ENCODE data around the gene LYRM4.

Gene LYRM4

GRCh38 chr6:5104667-5105066, 156.1 kb downstream of the LYRM4 start:
- H3K27me3 ChIP-seq (ENCODE audit: insufficient read depth, low read length), result no peaks in the 10 kb centered on the region

GRCh38 chr6:5103250-5103649, 157.5 kb downstream of the LYRM4 start:
- H3K27me3 ChIP-seq (ENCODE audit: insufficient read depth, low read length), result no peaks in the 10 kb centered on the region

More at GRCh38 chr6:5104667-5105066, 156.1 kb downstream of the LYRM4 start:
- no peaks in the 10 kb centered on the region for H3K4me1 ChIP-seq (ENCODE audit: insufficient read depth, low read length)
- no peak overlapping the region for H3K4me3 ChIP-seq (ENCODE audit: low read length)
- no peak overlapping the region for H2AFZ ChIP-seq (ENCODE audit: low read depth, low read length)
- H3K36me3 ChIP-seq (ENCODE audit: insufficient read depth, low read length), result no peaks in the 10 kb centered on the region
- no peaks in the 10 kb centered on the region for H3K9me3 ChIP-seq (ENCODE audit: low read length)

GRCh38 chr6:5102267-5102970, 158.3 kb downstream of the LYRM4 start:
- Histone ChIP-seq H3K27me3 (ENCODE audit: insufficient read depth, low read length) (no peaks in the 10 kb centered on the region), H3K9me3 (ENCODE audit: low read length) (no peaks in the 10 kb centered on the region), H3K4me1 (ENCODE audit: insufficient read depth, low read length) (no peaks in the 10 kb centered on the region), H3K4me3 (ENCODE audit: low read length) (no peak overlapping the region), H3K36me3 (ENCODE audit: insufficient read depth, low read length) (no peaks in the 10 kb centered on the region), H2AFZ (ENCODE audit: low read depth, low read length) (no peak overlapping the region)

More at GRCh38 chr6:5103250-5103649, 157.5 kb downstream of the LYRM4 start:
- Histone ChIP-seq H3K4me3 (ENCODE audit: low read length) (no peak overlapping the region), H3K36me3 (ENCODE audit: insufficient read depth, low read length) (no peaks in the 10 kb centered on the region), H3K9me3 (ENCODE audit: low read length) (no peaks in the 10 kb centered on the region), H3K4me1 (ENCODE audit: insufficient read depth, low read length) (no peaks in the 10 kb centered on the region), H2AFZ (ENCODE audit: low read depth, low read length) (no peak overlapping the region)

- Histone ChIP-seq H3K4me1 (ENCODE audit: insufficient read depth, low read length) (no peaks in the 10 kb centered on the region), H3K9me3 (ENCODE audit: low read length) (no peaks in the 10 kb centered on the region), H3K36me3 (ENCODE audit: insufficient read depth, low read length) (no peaks in the 10 kb centered on the region), H3K27me3 (ENCODE audit: insufficient read depth, low read length) (no peaks in the 10 kb centered on the region), H3K4me3 (ENCODE audit: low read length) (no peak overlapping the region), H2AFZ (ENCODE audit: low read depth, low read length) (no peak overlapping the region)
These were observed 159.9 kb downstream of the LYRM4 start for GRCh38 chr6:5100806-5101205.

- no peak overlapping the region for H2AFZ ChIP-seq (ENCODE audit: low read depth, low read length)
- H3K27me3 ChIP-seq (ENCODE audit: insufficient read depth, low read length), result no peaks in the 10 kb centered on the region
- no peak overlapping the region for H3K4me3 ChIP-seq (ENCODE audit: low read length)
- no peaks in the 10 kb centered on the region for H3K36me3 ChIP-seq (ENCODE audit: insufficient read depth, low read length)
- H3K9me3 ChIP-seq (ENCODE audit: low read length), result no peaks in the 10 kb centered on the region
- no peaks in the 10 kb centered on the region for H3K4me1 ChIP-seq (ENCODE audit: insufficient read depth, low read length)
These were observed 161.2 kb downstream of the LYRM4 start for GRCh38 chr6:5099537-5099936.

- Histone ChIP-seq H3K4me1 (ENCODE audit: insufficient read depth, low read length) (no peaks in the 10 kb centered on the region), H2AFZ (ENCODE audit: low read depth, low read length) (no peak overlapping the region), H3K4me3 (ENCODE audit: low read length) (no peak overlapping the region), H3K27me3 (ENCODE audit: insufficient read depth, low read length) (no peaks in the 10 kb centered on the region), H3K36me3 (ENCODE audit: insufficient read depth, low read length) (no peaks in the 10 kb centered on the region), H3K9me3 (ENCODE audit: low read length) (no peaks in the 10 kb centered on the region)
These were observed 162.1 kb downstream of the LYRM4 start for GRCh38 chr6:5098501-5099270.

GRCh38 chr6:5096482-5096881, 164.3 kb downstream of the LYRM4 start:
- Histone ChIP-seq H3K27me3 (ENCODE audit: insufficient read depth, low read length) (no peaks in the 10 kb centered on the region), H3K9me3 (ENCODE audit: low read length) (no peaks in the 10 kb centered on the region), H3K4me1 (ENCODE audit: insufficient read depth, low read length) (no peaks in the 10 kb centered on the region)

GRCh38 chr6:5095236-5095635, 165.5 kb downstream of the LYRM4 start:
- H3K4me3 ChIP-seq (ENCODE audit: low read length), result no peak overlapping the region
- no peak overlapping the region for H2AFZ ChIP-seq (ENCODE audit: low read depth, low read length)
- no peaks in the 10 kb centered on the region for H3K36me3 ChIP-seq (ENCODE audit: insufficient read depth, low read length)
- H3K9me3 ChIP-seq (ENCODE audit: low read length), result no peaks in the 10 kb centered on the region
- no peaks in the 10 kb centered on the region for H3K4me1 ChIP-seq (ENCODE audit: insufficient read depth, low read length)
- H3K27me3 ChIP-seq (ENCODE audit: insufficient read depth, low read length), result no peaks in the 10 kb centered on the region

More at GRCh38 chr6:5096482-5096881, 164.3 kb downstream of the LYRM4 start:
- Histone ChIP-seq H3K36me3 (ENCODE audit: insufficient read depth, low read length) (no peaks in the 10 kb centered on the region), H2AFZ (ENCODE audit: low read depth, low read length) (no peak overlapping the region), H3K4me3 (ENCODE audit: low read length) (no peak overlapping the region)

- Histone ChIP-seq H3K4me3 (ENCODE audit: low read length) (no peak overlapping the region), H3K4me1 (ENCODE audit: insufficient read depth, low read length) (no peaks in the 10 kb centered on the region), H2AFZ (ENCODE audit: low read depth, low read length) (no peak overlapping the region), H3K36me3 (ENCODE audit: insufficient read depth, low read length) (no peaks in the 10 kb centered on the region), H3K9me3 (ENCODE audit: low read length) (no peaks in the 10 kb centered on the region), H3K27me3 (ENCODE audit: insufficient read depth, low read length) (no peaks in the 10 kb centered on the region)
These were observed 166.4 kb downstream of the LYRM4 start for GRCh38 chr6:5094327-5094726.

GRCh38 chr6:5093231-5094015, 167.3 kb downstream of the LYRM4 start:
- Histone ChIP-seq H3K27me3 (ENCODE audit: insufficient read depth, low read length) (no peaks in the 10 kb centered on the region), H3K4me3 (ENCODE audit: low read length) (no peak overlapping the region), H2AFZ (ENCODE audit: low read depth, low read length) (no peak overlapping the region), H3K36me3 (ENCODE audit: insufficient read depth, low read length) (no peaks in the 10 kb centered on the region), H3K9me3 (ENCODE audit: low read length) (no peaks in the 10 kb centered on the region), H3K4me1 (ENCODE audit: insufficient read depth, low read length) (no peaks in the 10 kb centered on the region)

GRCh38 chr6:5091210-5092069, 169.3 kb downstream of the LYRM4 start:
- Histone ChIP-seq H3K9me3 (ENCODE audit: low read length) (no peaks in the 10 kb centered on the region), H2AFZ (ENCODE audit: low read depth, low read length) (no peak overlapping the region), H3K27me3 (ENCODE audit: insufficient read depth, low read length) (peaks cover 8% of the 10 kb centered on the region), H3K4me3 (ENCODE audit: low read length) (no peak overlapping the region), H3K36me3 (ENCODE audit: insufficient read depth, low read length) (no peaks in the 10 kb centered on the region), H3K4me1 (ENCODE audit: insufficient read depth, low read length) (no peaks in the 10 kb centered on the region)

GRCh38 chr6:5090603-5091002, 170.1 kb downstream of the LYRM4 start:
- no peak overlapping the region for H2AFZ ChIP-seq (ENCODE audit: low read depth, low read length)
- no peaks in the 10 kb centered on the region for H3K4me1 ChIP-seq (ENCODE audit: insufficient read depth, low read length)
- no peak overlapping the region for H3K4me3 ChIP-seq (ENCODE audit: low read length)
- no peaks in the 10 kb centered on the region for H3K36me3 ChIP-seq (ENCODE audit: insufficient read depth, low read length)
- H3K9me3 ChIP-seq (ENCODE audit: low read length), result no peaks in the 10 kb centered on the region
- H3K27me3 ChIP-seq (ENCODE audit: insufficient read depth, low read length), result peaks cover 8% of the 10 kb centered on the region

All from neuron (in vitro differentiated cells).